ENCODE measurements around the gene GOLPH3L. TPM values are rescaled to one million over a fixed set of nuclear protein-coding genes. Genes with fewer than 3 reads are reported as not detected.
"Not testable (repeated sequence)": the region's sequence is repeated elsewhere in the genome, so short reads cannot be mapped to it uniquely, and the experiment has no call there.

GOLPH3L gene
- total RNA-seq, 1 donor from 2014 or later = 14.3 TPM

DNA sequence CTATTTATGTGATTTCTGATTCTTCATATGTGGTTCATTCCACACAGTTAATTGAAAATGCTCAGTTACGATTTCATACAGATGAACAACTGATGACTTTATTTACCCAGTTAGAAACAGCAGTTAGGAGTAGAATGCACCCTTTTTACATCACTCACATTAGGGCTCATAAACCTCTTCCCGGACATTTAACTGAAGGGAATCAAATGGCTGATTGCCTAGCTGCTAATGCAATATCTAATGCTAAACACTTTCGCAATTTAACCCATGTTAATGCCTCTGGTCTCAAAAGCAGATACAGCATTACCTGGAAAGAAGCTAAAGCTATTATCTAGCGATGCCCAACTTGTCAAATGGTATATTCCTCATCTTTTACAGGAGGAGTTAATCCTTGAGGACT is 39.9 kb downstream of the GOLPH3L start:
- not testable (repeated sequence) for DNase-seq

DNA sequence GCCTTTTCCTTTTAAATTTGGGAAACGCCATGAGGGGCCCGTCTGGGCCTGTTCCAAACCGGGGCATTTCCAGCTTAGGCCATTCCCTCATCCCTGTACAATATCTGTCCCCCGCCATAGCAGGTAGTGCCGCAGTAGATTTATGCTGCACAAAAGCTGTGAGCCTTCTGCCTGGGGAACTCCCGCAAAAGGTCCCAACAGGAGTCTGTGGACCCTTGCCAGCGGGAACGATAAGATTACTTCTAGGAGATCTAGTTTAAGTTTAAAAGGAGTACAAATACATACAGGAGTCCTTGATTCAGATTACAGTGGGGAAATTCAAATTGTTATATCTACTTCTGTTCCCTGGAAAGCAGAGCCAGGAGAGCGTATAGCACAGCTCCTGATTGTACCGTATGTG is 42.3 kb downstream of the GOLPH3L start:
- not testable (repeated sequence) for DNase-seq

DNA sequence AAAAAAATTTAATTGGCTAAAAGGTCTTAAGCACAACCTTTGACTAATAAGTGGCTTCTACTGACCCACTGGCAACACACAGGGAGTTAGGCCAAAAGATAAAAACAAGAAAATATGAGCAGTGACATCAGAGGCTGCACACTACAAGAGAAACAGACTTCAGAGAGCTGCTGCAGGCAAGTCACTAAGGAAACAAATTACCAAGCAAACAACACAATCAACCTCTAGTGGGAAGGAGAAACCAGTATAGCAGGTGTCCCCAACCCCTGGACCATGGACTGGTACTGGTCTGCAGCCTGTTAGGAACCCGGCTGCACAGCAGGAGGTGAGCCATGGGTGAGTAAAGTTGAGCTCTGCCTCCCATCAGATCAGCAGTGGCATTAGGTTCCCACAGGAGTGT is 46.8 kb downstream of the GOLPH3L start:
- no peak for DNase-seq

DNA sequence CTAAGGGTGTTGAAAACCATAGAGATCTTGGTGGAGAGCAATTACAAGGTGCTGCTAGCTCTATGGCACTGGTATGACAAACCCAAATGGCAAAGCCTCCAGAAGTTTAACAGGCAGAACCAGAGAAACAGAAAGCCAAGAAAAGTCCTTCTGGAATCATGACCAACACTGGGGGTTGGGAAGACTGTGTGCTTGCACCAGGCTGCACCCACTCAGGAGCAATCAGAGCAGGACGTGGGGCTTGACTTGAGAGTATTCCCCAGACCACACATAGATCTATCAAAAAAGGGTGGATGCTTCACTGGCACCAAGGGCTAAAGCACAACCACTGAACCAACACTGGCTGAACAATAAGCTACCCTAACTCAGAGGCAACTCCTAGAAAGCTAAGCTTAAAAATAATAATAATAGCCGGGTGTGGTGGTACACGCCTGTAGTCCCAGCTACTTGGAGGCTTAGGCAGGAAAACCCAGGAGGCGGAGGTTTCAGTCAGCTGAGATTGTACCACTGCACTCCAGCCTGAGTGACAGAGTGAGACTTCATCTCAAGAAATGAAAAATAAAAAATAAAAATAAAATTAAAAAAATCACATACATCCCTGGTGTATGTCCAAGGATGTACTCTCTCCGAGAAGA is 47.4 kb downstream of the GOLPH3L start:
- no peak for DNase-seq

DNA sequence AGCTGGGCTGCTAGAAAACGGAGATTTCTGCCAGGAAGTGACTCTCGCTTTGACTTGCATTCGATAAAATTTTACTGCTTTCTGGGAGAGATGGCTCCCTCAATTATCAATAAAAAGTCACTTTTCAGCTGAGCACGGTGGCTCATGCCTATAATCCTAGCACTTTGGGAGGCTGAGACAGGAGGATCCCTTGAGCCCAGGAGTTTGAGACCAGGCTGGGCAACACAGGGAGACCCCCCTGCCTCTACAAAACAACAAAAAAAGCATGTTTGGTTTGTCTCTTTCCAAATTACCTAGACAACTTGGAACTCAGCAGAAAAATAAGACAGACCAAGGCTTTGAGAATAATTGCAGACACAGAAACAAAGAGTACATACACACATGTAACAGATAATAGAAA is 54.7 kb downstream of the GOLPH3L start:
- DNase-seq = no peak

DNA sequence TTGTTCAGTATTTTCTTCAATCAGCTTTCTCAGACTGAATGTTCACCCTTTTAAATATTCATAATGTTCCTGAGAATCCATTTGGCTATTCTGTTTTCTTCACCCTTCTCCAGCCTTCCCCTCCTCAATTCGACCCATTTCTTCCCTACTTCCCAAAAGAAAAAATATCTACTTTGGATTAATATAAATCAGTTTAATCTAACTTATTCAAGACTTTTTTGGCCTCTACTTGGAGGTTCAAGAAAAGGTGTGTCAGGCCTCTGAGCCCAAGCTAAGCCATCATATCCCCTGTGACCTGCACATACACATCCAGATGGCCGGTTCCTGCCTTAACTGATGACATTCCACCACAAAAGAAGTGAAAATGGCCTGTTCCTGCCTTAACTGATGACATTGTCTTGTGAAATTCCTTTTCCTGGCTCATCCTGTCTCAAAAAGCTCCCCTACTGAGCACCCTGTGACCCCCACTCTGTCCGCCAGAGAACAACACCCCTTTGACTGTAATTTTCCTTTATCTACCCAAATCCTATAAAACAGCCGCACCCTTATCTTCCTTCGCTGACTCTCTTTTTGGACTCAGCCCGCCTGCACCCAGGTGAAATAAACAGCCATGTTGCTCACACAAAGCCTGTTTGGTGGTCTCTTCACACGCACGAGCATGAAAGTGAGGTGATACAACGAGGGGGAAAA is 55.7 kb downstream of the GOLPH3L start:
- DNase-seq = not testable (repeated sequence)

DNA sequence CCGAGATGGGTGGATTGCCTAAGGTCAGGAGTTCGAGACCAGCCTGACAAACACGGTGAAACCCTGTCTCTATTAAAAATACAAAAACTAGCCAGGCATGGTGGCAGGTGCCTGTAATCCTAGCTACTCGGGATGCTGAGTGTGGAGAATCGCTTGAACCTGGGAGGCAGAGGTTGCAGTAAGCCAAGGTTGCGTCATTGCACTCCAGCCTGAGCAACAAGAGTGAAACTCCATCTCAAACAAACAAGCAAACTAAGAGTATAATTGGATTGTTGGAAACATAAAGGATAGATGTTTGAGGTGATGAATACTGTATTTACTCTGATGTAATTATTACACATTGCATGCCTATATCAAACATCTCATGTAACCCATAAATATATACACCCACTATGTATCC is 58.5 kb downstream of the GOLPH3L start:
- DNase-seq = not testable (repeated sequence)

DNA sequence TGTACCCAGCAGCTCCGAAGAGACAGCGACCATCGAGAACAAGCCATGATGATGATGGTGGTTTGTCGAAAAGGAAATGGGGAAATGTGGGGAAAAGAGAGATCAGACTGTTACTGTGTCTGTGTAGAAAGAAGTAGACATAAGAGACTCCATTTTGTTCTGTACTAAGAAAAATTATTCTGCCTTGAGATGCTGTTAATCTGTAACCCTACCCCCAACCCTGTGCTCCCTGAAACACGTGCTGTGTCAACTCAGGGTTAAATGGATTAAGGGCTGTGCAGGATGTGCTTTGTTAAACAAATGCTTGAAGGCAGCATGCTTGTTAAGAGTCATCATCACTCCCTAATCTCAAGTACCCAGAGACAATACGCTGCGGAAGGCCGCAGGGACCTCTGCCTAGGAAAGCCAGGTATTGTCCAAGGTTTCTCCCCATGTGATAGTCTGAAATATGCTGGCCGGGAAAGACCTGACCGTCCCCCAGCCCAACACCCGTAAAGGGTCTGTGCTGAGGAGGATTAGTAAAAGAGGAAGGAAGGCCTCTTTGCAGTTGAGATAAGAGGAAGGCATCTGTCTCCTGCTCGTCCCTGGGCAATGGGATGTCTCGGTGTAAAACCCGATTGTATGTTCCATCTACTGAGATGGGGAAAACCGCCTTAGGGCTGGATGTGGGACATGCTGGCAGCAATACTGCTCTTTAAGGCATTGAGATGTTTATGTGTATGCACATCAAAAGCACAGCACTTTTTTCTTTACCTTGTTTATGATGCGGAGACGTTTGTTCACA is 61.9 kb downstream of the GOLPH3L start:
- not testable (repeated sequence) for DNase-seq

DNA sequence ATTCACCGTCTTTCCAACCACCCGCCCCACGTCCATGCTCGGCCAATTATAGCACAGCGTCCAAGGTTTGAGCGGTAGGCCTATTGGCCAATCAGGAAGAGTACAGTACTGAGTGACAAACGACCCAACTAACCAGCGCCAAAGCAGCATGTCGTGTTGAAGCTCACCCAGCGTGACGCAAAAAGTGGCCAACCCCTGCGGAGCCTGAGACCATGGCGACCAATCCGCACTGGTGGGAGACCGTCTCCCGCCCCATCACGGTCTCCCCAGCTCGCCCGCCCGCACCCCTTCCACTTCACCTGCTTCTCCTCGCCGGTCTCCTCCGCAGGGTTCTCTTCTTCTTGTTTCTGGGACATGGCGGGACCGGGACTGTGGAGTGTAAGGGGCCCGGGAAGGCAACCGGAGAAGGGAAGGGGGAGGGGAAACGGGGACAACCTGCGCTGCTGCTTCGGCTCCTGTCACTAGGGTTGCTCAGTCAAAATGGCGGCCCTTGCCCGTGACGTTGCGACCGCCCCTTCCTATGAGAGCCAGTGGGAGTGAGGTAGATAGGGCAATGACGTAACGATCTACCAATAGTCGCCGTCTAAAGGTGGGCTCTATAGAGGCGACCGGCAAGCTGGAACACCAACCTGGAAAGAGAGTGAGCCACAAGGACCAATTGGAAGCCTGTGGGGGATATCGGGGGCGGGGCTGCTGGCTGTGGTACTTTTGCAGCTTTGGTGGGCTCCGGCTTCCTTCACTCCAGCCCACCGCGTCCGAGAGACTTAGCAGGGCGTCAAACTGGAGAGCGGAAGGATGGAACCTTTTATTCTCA is 67.6 kb downstream of the GOLPH3L start, which contains the start of gene ENSA:
Gene ENSA, minus strand, starts transcription at position 498 of the 814 bp plus-strand sequence. Its CDS starts 142 bp downstream, at position 356.
- peak; percentile 100 for DNase-seq

DNA sequence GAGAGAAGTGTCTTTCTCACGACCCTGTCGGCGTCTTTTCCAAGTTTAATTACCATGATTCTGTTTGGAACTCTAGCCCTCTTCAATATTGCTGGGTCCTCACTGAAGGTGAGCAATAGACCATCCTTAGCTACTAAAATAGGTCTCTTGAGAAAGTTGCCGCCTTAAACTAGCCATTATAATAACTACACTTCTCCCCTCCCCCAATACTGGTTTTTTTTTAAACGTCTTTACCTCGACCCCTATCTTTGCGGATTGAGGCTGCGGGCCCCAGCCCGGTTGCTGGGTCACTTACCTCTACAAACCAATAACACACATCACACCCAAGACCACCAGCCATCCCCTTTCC is 68.2 kb downstream of the GOLPH3L start:
- no peak for DNase-seq

DNA sequence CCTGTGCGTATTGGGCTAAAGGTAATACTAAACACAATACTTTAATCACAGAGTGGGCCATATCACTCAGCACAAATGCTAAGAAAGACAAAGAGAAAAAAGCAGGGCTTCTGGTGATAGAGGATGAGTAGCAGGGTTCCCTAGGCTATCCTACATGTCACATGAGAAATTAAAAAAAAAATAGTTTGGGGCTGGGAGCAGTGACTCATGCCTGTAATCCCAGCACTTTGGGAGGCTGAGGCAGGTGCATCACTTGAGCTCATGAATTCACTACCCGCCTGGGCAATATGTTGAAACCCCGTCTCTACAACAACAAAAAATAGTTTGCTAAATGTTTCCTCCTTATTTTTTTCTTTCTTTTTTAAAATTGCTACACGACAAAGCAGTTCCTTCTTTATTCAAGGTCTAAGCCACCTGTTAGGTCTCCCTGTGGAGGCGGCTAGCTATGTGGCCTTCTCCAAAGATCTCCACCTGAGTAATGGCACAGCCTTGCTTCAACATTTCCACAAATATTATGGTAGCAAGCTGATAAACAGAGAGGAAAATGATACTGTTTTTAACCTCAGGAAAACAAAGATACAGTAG is 69.0 kb downstream of the GOLPH3L start:
- DNase-seq = no peak

DNA sequence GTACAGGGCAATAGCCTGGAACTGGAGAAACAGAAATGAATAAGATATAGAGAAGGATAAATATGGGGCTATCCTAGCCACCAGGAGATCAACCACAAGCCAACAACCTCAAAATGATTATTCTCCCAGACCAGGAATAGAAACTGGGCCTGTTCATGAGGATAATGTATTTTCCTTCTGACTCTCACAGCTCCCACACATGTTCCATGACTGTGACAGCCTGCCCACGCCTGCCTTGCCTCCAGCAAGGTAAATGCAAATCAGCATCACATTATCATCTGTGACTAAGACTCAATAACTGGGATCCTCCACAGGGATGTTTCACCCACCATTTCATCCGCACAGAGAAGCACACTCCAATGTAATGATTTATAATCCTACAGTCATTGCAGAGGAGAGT is 70.8 kb downstream of the GOLPH3L start:
- DNase-seq = no peak

DNA sequence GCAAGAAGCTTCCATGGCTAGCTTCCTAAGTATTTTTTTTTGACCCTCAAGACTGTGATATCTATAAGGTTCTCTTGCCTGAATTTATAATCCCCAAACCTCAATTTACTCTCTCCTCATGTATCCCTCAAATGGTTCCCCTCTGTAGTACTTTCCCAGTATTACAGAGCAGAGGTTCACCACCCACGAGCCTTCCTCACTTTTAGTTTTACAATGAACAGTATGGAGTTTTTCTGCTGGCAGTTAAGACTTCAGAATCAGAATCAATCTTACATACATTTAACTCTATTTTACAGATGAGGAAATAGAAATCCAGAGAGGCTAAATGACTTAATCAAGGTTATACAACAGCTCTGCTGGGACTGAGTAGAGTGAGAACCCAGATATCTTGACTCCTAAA is 72.4 kb downstream of the GOLPH3L start:
- DNase-seq = not testable (repeated sequence)

DNA sequence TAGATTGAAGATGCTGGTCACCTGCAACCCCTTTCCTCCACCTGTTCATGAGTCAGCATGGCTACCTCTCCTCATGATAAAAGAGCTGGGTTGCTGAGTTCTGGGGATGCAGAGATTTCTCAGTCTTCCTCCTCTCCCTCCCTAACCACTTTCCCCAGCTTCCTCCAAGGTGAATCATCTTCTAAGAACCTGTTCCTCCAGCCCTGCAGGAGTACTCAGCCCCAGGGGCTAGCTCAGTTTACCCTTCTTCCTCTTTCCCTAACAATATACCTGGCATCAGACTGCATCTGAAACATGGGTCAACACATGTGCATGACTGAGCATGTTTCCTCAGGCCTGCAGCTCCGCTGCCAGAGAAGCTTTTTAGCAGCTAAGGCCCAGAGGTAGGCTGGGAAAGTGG is 72.8 kb downstream of the GOLPH3L start:
- DNase-seq = not testable (repeated sequence)

DNA sequence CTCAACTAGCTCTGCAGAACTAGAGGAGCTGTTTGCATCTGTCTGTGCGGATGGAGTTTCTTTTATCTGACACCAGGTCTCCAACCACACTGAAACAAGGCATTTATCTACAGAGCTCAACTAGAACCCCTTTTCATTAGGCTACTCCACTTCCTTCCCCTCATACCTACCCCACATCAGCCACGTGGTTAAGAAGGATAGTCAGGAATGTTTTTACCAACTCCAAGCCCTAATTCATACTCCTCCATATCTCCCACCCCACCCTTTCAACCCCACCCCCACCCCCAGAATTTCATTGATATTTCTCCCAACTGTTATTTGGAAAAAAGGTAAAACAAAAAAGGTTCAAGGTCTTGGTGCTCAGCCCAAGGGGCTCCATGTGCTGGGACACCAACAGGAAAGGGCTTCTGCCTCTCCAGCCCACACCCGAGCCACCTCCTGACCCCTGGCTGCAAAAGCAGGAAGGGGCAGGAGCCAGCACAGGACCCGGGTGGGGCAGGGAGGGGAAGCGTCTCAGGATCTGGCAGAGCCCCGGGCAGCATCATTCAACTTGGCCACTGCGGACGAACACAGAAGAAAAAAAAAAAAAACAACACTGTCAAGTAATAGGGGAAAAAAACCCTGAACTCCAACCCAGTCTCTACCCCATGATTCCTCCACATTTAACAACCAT is 74.5 kb downstream of the GOLPH3L start:
- DNase-seq = no peak

DNA sequence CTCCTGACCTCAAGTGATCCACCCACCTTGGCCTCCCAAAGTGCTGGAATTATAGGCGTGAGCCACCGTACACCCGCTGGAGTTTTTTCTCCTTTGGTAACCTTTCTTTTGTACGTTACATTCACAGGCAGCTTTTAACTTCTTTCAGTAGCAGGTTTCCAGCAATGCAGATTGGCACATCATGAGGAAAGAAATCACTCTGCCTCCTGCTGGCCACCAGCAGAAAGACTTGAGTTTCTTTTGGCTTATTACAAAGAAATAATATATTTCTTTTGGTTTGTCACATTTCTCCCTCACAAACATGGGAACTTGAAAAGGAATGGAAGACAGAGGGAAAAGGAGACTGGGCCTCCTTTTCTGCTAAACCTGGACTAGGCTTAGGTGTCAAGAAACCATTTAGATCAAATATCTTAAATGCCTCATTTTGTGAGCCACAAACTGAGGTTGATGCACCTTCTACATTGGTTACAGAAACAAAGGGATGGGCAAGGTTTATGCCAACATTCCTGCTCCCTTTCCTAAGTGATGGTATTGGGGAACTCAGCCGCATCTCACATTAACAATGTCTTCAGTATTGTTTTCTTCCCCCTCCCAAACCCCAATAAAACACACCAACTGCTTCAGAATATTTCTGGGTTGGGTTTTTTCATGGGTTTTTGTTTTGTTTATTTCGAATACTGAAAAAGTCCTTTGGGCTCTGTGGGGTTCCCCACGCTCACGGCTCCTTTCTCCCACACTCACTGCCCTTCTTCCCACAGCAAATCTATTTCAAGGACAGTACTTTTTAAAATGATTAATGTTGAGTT is 75.3 kb downstream of the GOLPH3L start:
- peak; percentile 38 for DNase-seq

DNA sequence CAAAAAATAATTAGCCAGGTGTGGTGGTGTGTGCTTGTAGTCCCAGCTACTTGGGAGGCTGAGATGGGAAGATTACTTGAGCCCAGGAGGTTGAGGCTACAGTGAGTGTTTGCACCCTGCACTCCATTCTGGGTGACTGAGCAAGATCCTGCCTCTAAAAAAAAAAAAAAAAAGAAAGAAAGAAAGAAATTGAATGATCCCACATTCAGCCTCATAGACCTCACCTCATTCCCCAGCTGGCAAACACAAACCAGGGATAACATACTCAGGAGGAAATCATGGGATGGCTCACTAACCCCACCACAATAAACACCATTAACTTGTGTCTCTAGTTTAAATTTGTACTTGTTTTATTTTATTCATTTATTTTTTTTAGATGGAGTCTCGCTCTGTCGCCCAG is 76.0 kb downstream of the GOLPH3L start:
- DNase-seq = no peak

DNA sequence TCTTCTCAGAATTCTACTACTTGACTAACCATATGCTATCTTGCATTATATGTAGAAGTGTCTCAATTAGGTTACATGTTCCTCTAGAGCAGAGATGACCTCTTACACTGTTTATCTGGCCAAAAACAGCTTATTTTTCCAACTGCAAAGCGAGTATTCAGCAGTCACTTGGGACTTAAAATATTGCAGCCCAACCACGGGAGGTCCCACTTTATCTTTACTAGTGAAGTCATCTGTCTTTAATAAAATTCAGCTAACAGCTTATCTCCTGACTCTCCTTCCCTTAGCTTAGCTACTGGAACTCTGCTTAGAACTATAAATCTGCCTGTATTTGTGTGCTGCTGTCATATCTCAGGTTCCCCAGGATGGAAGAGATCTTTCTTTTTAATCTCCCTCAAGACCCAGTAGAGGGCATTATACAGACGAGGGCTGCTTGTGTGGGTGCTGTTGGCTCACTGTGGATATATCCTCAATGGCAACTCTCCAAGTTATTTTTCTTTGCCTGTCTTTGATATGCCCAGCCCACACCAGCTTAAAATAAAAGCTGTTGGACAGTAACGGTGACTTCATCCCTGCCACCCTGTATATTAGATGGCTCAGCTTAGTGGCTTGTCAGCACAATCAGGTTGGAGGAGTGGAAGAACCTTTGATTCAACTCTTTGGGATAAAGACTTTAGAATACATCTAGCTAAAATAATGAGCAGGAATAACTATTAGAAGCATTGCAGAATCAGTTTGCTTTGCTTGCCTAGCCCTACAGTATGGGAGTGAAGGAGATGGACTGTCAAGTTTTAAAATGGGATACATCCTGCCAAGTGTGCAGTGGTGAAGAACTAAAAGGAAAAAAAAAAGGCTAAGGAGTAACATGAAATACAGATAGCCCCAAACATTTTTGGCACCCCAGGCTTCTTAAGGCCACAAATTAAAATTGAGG is 77.1 kb downstream of the GOLPH3L start:
- DNase-seq = peak; percentile 50

All from skin of body (tissue), 2 donors.